ENCODE data around the gene EXOSC2. TPM values are rescaled to one million over a fixed set of nuclear protein-coding genes. Genes with fewer than 3 reads are reported as not detected.

Gene EXOSC2
- total RNA-seq, 4 donors from 2014 or later = 16.9 to 46.6 (median 22.6) TPM

- DNase-seq (ENCODE audit: low spot score) (no peak), ATAC-seq (ENCODE audit: low FRiP score) (no peak)
These were observed 29.7 kb upstream of the EXOSC2 start for GRCh38 chr9:130663977-130664250.

GRCh38 chr9:130664251-130665028 lies 29.1 kb upstream of the EXOSC2 start, which contains the start of gene PRDM12:
PRDM12 (plus strand) TSS chr9:130664594; CDS start chr9:130664654, 60 bp downstream.
- no peak for TF ChIP-seq CTCF (IDR thresholded peaks at IDR 0.05)
- no peak for DNase-seq (ENCODE audit: low spot score)
- ATAC-seq (ENCODE audit: low FRiP score) = no peak

More at GRCh38 chr9:130663977-130664250, 29.7 kb upstream of the EXOSC2 start:
- no peak for TF ChIP-seq CTCF (IDR thresholded peaks at IDR 0.05)

- ATAC-seq (ENCODE audit: low FRiP score) (no peak), DNase-seq (ENCODE audit: low spot score) (no peak)
- TF ChIP-seq CTCF (IDR thresholded peaks at IDR 0.05) = no peak
These were observed 28.6 kb upstream of the EXOSC2 start for GRCh38 chr9:130665029-130665430.

GRCh38 chr9:130665431-130666392 lies 27.9 kb upstream of the EXOSC2 start:
- TF ChIP-seq CTCF (IDR thresholded peaks at IDR 0.05) = no peak
- DNase-seq (ENCODE audit: low spot score) (no peak), ATAC-seq (ENCODE audit: low FRiP score) (no peak)

GRCh38 chr9:130666393-130667119 lies 27.0 kb upstream of the EXOSC2 start:
- ATAC-seq (ENCODE audit: low FRiP score) = no peak
- no peak for DNase-seq (ENCODE audit: low spot score)
- no peak for TF ChIP-seq CTCF (IDR thresholded peaks at IDR 0.05)

- TF ChIP-seq CTCF (IDR thresholded peaks at IDR 0.05) = no peak
- DNase-seq (ENCODE audit: low spot score) (no peak), ATAC-seq (ENCODE audit: low FRiP score) (no peak)
These were observed 26.5 kb upstream of the EXOSC2 start for GRCh38 chr9:130667120-130667435.
